DND-41 (cell line): Measurements from ENCODE around the gene GSTK1.

Source experiments
- CTCF ChIP-seq: IDR thresholded peaks from 2 replicates; pipeline ENCODE4 v1.5.1; 2012; ENCODE audit warnings: borderline replicate concordance, low read length, moderate library complexity, mild to moderate bottlenecking; ENCODE audit not compliant: poor library complexity, severe bottlenecking; ENCODE audit errors: extremely low read depth
- EZH2 ChIP-seq: IDR thresholded peaks from 3 replicates; pipeline ENCODE4 v1.6.1; 2012; ENCODE audit warnings: borderline replicate concordance, low read depth, mild to moderate bottlenecking, moderate library complexity, low read length, inconsistent platforms; ENCODE audit not compliant: severe bottlenecking

DNA sequence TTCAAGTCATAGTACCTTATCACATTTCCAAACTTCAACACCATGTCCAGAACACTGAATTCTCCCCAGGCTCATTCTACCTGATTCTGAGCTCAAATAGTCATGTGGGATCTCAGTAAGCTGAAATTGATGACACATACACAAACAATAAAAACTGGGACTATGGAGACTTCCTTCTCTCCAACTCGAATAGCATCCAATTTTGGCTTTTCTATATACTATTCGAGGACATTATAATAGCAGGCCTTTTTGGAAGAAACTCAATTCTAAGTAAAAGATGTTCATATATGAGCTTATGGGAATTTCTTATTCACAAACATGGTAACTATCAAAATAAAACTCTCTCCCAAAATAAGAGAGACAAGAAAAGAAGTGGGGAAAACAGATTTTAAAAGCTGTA, 42.0 kb upstream of the GSTK1 start:
- TF ChIP-seq CTCF, result no peak
- TF ChIP-seq EZH2, result no peak
